GM18508 (cell line): ENCODE data around the gene REV3L.
A peak's percentile ranks its signal among the peaks of the same experiment; 100 is the strongest.
"Not testable (repeated sequence)": the region's sequence is repeated elsewhere in the genome, so short reads cannot be mapped to it uniquely, and the experiment has no call there.

Experiments used
- ATAC-seq: cut with Tn5 transposase; IDR thresholded peaks from one replicate; pipeline ENCODE4 v1.9.1; 2021; ENCODE audit warnings: moderate number of reproducible peaks; ENCODE audit not compliant: insufficient read depth, unreplicated experiment

The REV3L gene

GRCh38 chr6:111326563-111326962, 156.5 kb downstream of the REV3L start:
- ATAC-seq, result no peak

GRCh38 chr6:111322145-111322544, 160.9 kb downstream of the REV3L start:
- no peak for ATAC-seq

- ATAC-seq, result not testable (repeated sequence)
Observed at GRCh38 chr6:111307950-111308349, 175.1 kb downstream of the REV3L start.

GRCh38 chr6:111307275-111307858, 175.7 kb downstream of the REV3L start:
- ATAC-seq, result no peak

GRCh38 chr6:111306104-111306888, 176.7 kb downstream of the REV3L start:
- ATAC-seq, result no peak

GRCh38 chr6:111301946-111302345, 181.1 kb downstream of the REV3L start:
- no peak for ATAC-seq

GRCh38 chr6:111300938-111301800, 181.8 kb downstream of the REV3L start:
- not testable (repeated sequence) for ATAC-seq

- no peak for ATAC-seq
Observed at GRCh38 chr6:111297776-111298175, 185.2 kb downstream of the REV3L start.

GRCh38 chr6:111294374-111294967, 188.5 kb downstream of the REV3L start:
- ATAC-seq, result no peak

GRCh38 chr6:111291336-111292259, 191.4 kb downstream of the REV3L start:
- ATAC-seq, result no peak

- peak; percentile 67 for ATAC-seq
Observed at GRCh38 chr6:111290689-111291335, 192.2 kb downstream of the REV3L start.

GRCh38 chr6:111284356-111284755, 198.7 kb downstream of the REV3L start:
- not testable (repeated sequence) for ATAC-seq

- ATAC-seq, result no peak
Observed at GRCh38 chr6:111283707-111284106, 199.3 kb downstream of the REV3L start.

GRCh38 chr6:111282515-111282914, 200.5 kb downstream of the REV3L start:
- ATAC-seq, result no peak

GRCh38 chr6:111280445-111280955, 202.5 kb downstream of the REV3L start:
- no peak for ATAC-seq

- no peak for ATAC-seq
Observed at GRCh38 chr6:111278731-111279130, 204.3 kb downstream of the REV3L start.

GRCh38 chr6:111277819-111278218, 205.2 kb downstream of the REV3L start:
- ATAC-seq, result no peak

GRCh38 chr6:111276736-111277135, 206.3 kb downstream of the REV3L start:
- ATAC-seq, result no peak

GRCh38 chr6:111276335-111276734, 206.7 kb downstream of the REV3L start:
- no peak for ATAC-seq
